ENCODE results near the gene OSBPL8.
"Not testable (repeated sequence)": the region's sequence is repeated elsewhere in the genome, so short reads cannot be mapped to it uniquely, and the experiment has no call there.

The OSBPL8 gene

DNA sequence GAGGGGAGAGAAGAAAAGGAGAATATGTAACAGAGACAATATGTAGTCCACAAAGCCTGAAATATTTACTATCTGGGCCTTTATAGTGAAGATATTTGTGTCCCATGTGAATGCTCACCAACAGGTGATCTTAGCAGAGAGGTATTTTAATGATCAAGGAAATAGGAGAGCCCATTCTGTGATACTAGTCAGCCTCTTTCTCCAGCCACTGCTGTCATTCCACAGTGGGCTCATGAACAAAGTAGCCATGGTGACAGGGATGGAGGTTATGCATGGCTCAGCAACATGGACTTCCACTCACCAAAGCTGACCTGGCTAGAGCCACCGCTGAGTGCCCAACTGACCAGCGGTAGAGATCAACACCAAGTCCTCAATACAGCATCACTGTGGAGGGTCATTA is 58.2 kb downstream of the OSBPL8 start:
- Histone ChIP-seq H3K36me3 (replicated peaks in 1 of 2; ENCODE audit: control insufficient read depth in 2 of 2, insufficient read depth in 2 of 2, low read length in 2 of 2) (peaks cover 0 to 6% of the 10 kb centered on the region in 2 donors), H2BK120ac (ENCODE audit: low read depth, low read length) (no peak overlapping the region)
- no CpG with 5 or more reads among the region's 2 CpGs for WGBS, 2 donors (ENCODE audit: extremely low coverage in 2 of 2, insufficient read length in 2 of 2, insufficient replicate concordance in 1 of 2)

DNA sequence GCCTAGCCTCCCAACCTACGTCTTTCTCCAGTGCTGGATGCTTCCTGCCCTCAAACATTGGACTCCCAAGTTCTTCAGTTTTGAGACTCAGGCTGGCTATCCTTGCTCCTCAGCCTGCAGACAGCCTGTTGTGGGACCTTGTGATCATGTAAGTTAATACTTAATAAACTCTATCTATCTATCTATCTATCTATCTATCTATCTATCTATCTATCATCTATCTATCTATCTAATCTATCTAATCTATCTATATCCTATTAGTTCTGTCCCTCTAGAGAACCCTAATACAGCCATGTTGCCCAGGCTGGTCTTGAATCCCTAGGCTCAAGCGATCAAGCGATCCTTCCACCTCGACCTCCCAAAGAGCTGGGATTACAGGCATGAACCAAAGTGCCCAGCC is 60.4 kb downstream of the OSBPL8 start:
- H2AK5ac ChIP-seq (ENCODE audit: low read depth, low read length); H3K14ac ChIP-seq (ENCODE audit: low read length); H3K4me3 ChIP-seq (ENCODE audit: low read length in 2 of 2); H3K9me3 ChIP-seq (replicated peaks in 1 of 2; ENCODE audit: control insufficient read depth in 2 of 2, insufficient read depth in 1 of 2, low read depth in 1 of 2, low read length in 2 of 2); H3K4ac ChIP-seq (ENCODE audit: low read length); H3K23ac ChIP-seq (ENCODE audit: low read depth, low read length, poor library complexity); H2BK12ac ChIP-seq (ENCODE audit: low read length); H2BK120ac ChIP-seq (ENCODE audit: low read depth, low read length); H3K79me1 ChIP-seq (ENCODE audit: low read depth, low read length); H4K91ac ChIP-seq (ENCODE audit: low read depth, low read length, poor library complexity); H2BK15ac ChIP-seq (ENCODE audit: low read length); H4K8ac ChIP-seq (ENCODE audit: low read depth, low read length); DNase-seq (ENCODE audit: low spot score); H3K36me3 ChIP-seq (replicated peaks in 1 of 2; ENCODE audit: control insufficient read depth in 2 of 2, insufficient read depth in 2 of 2, low read length in 2 of 2); H3K18ac ChIP-seq (ENCODE audit: low read length); H3K27ac ChIP-seq (replicated peaks; ENCODE audit: low read length); H2AFZ ChIP-seq (ENCODE audit: low read length); H3K9ac ChIP-seq (ENCODE audit: low read depth, low read length, poor library complexity); H3K4me1 ChIP-seq (ENCODE audit: control insufficient read depth in 2 of 2, insufficient read depth in 1 of 2, low read depth in 1 of 2, low read length in 2 of 2); H3K4me2 ChIP-seq (ENCODE audit: insufficient read depth, low read length, poor library complexity, severe bottlenecking); H2BK5ac ChIP-seq (ENCODE audit: low read length); H3K27me3 ChIP-seq (ENCODE audit: control insufficient read depth in 3 of 3, insufficient read depth in 3 of 3, low read depth in 1 of 3, low read length in 3 of 3): not testable (repeated sequence)
- no CpG with 5 or more reads among the region's 4 CpGs for WGBS, 2 donors (ENCODE audit: extremely low coverage in 2 of 2, insufficient read length in 2 of 2, insufficient replicate concordance in 1 of 2)

More for the DNA sequence above, 58.2 kb downstream of the OSBPL8 start:
- no peak for DNase-seq (ENCODE audit: low spot score)
- Histone ChIP-seq H3K4ac (ENCODE audit: low read length) (no peak overlapping the region), H2AK5ac (ENCODE audit: low read depth, low read length) (no peak overlapping the region), H2AFZ (ENCODE audit: low read length) (no peak overlapping the region), H3K27me3 (ENCODE audit: control insufficient read depth in 3 of 3, insufficient read depth in 3 of 3, low read depth in 1 of 3, low read length in 3 of 3) (no peaks in the 10 kb centered on the region), H2BK5ac (ENCODE audit: low read length) (no peak overlapping the region), H3K18ac (ENCODE audit: low read length) (no peak overlapping the region), H3K23ac (ENCODE audit: low read depth, low read length, poor library complexity) (no peak overlapping the region), H3K4me3 (ENCODE audit: low read length in 2 of 2) (no peak overlapping the region), H4K91ac (ENCODE audit: low read depth, low read length, poor library complexity) (no peak overlapping the region), H3K14ac (ENCODE audit: low read length) (no peak overlapping the region), H3K27ac (replicated peaks; ENCODE audit: low read length) (no peak overlapping the region), H3K4me2 (ENCODE audit: insufficient read depth, low read length, poor library complexity, severe bottlenecking) (no peak overlapping the region), H2BK15ac (ENCODE audit: low read length) (no peak overlapping the region), H2BK12ac (ENCODE audit: low read length) (no peak overlapping the region), H3K9ac (ENCODE audit: low read depth, low read length, poor library complexity) (no peak overlapping the region), H3K4me1 (ENCODE audit: control insufficient read depth in 2 of 2, insufficient read depth in 1 of 2, low read depth in 1 of 2, low read length in 2 of 2) (no peaks in the 10 kb centered on the region), H3K9me3 (replicated peaks in 1 of 2; ENCODE audit: control insufficient read depth in 2 of 2, insufficient read depth in 1 of 2, low read depth in 1 of 2, low read length in 2 of 2) (peaks cover 0 to 5% of the 10 kb centered on the region in 2 donors), H3K79me1 (ENCODE audit: low read depth, low read length) (no peaks in the 10 kb centered on the region), H4K8ac (ENCODE audit: low read depth, low read length) (no peak overlapping the region)

DNA sequence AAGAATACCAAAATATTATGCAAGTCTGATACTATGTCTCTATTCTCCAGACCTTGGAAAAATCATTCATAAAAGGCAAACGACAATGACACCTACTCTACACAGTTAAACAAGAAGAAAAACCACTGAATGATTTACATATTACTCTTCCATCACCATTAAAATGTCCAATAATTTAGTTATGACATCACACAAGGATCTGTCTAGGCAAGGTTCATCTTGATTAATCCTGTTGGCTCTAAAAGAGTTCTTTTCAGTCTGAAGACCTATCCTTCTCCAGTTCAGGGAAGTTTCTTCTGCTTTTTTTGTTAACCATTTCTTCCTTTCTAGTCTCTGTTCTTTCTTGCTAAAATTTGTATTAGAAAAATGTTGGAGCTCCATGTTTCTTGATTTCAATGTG is 64.0 kb downstream of the OSBPL8 start:
- H2AK5ac ChIP-seq (ENCODE audit: low read depth, low read length) = no peak overlapping the region
- no peaks in the 10 kb centered on the region for H3K4me1 ChIP-seq (ENCODE audit: control insufficient read depth in 2 of 2, insufficient read depth in 1 of 2, low read depth in 1 of 2, low read length in 2 of 2)
- no peak overlapping the region for H2BK12ac ChIP-seq (ENCODE audit: low read length)
- H4K8ac ChIP-seq (ENCODE audit: low read depth, low read length) = no peak overlapping the region
- H3K79me1 ChIP-seq (ENCODE audit: low read depth, low read length) = peaks cover 2% of the 10 kb centered on the region
- H3K9me3 ChIP-seq (replicated peaks in 1 of 2; ENCODE audit: control insufficient read depth in 2 of 2, insufficient read depth in 1 of 2, low read depth in 1 of 2, low read length in 2 of 2) = peaks cover 7 to 22% of the 10 kb centered on the region in 2 donors
- H3K18ac ChIP-seq (ENCODE audit: low read length) = no peak overlapping the region
- H2BK5ac ChIP-seq (ENCODE audit: low read length) = no peak overlapping the region
- H3K4me2 ChIP-seq (ENCODE audit: insufficient read depth, low read length, poor library complexity, severe bottlenecking) = no peak overlapping the region
- no peak overlapping the region for H2AFZ ChIP-seq (ENCODE audit: low read length)
- no peak overlapping the region for H2BK120ac ChIP-seq (ENCODE audit: low read depth, low read length)
- H2BK15ac ChIP-seq (ENCODE audit: low read length) = no peak overlapping the region
- H4K91ac ChIP-seq (ENCODE audit: low read depth, low read length, poor library complexity) = no peak overlapping the region
- DNase-seq (ENCODE audit: low spot score) = no peak
- H3K9ac ChIP-seq (ENCODE audit: low read depth, low read length, poor library complexity) = no peak overlapping the region
- peaks cover 3 to 5% of the 10 kb centered on the region in 2 donors for H3K36me3 ChIP-seq (replicated peaks in 1 of 2; ENCODE audit: control insufficient read depth in 2 of 2, insufficient read depth in 2 of 2, low read length in 2 of 2)
- H3K27ac ChIP-seq (replicated peaks; ENCODE audit: low read length) = no peak overlapping the region
- no peak overlapping the region for H3K4me3 ChIP-seq (ENCODE audit: low read length in 2 of 2)
- no CpG with 5 or more reads among the region's 1 CpG for WGBS, 2 donors (ENCODE audit: extremely low coverage in 2 of 2, insufficient read length in 2 of 2, insufficient replicate concordance in 1 of 2)
- no peaks in the 10 kb centered on the region for H3K27me3 ChIP-seq (ENCODE audit: control insufficient read depth in 3 of 3, insufficient read depth in 3 of 3, low read depth in 1 of 3, low read length in 3 of 3)
- no peak overlapping the region for H3K14ac ChIP-seq (ENCODE audit: low read length)
- no peak overlapping the region for H3K23ac ChIP-seq (ENCODE audit: low read depth, low read length, poor library complexity)
- no peak overlapping the region for H3K4ac ChIP-seq (ENCODE audit: low read length)

DNA sequence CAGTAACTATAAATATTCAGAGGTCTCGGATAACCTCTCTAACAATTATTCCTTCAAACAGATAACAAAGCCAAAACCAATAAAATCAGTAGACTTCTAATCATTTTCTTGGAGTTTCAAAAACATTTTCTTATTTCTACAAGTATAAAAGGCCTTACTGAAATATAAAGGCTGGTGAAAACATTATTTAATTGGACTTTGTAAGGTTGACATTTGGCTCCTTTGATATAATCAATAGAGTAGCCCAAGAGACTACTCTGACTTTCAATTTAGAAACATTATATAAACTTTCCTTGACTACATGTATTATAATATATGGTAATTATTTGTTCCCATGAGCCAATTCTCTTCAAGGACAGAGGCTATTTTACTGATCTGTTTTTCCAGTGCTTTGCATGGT is 68.3 kb downstream of the OSBPL8 start:
- Histone ChIP-seq H3K27me3 (ENCODE audit: control insufficient read depth in 3 of 3, insufficient read depth in 3 of 3, low read depth in 1 of 3, low read length in 3 of 3) (no peaks in the 10 kb centered on the region), H4K91ac (ENCODE audit: low read depth, low read length, poor library complexity) (no peak overlapping the region), H3K4me3 (ENCODE audit: low read length in 2 of 2) (no peak overlapping the region), H2BK5ac (ENCODE audit: low read length) (no peak overlapping the region), H3K4me2 (ENCODE audit: insufficient read depth, low read length, poor library complexity, severe bottlenecking) (no peak overlapping the region), H3K18ac (ENCODE audit: low read length) (no peak overlapping the region), H3K14ac (ENCODE audit: low read length) (no peak overlapping the region), H3K79me1 (ENCODE audit: low read depth, low read length) (peaks cover 2% of the 10 kb centered on the region), H3K23ac (ENCODE audit: low read depth, low read length, poor library complexity) (no peak overlapping the region), H2BK15ac (ENCODE audit: low read length) (no peak overlapping the region), H2AK5ac (ENCODE audit: low read depth, low read length) (no peak overlapping the region), H2BK120ac (ENCODE audit: low read depth, low read length) (no peak overlapping the region), H3K36me3 (replicated peaks in 1 of 2; ENCODE audit: control insufficient read depth in 2 of 2, insufficient read depth in 2 of 2, low read length in 2 of 2) (peaks cover 3 to 24% of the 10 kb centered on the region in 2 donors), H3K4ac (ENCODE audit: low read length) (no peak overlapping the region), H3K9me3 (replicated peaks in 1 of 2; ENCODE audit: control insufficient read depth in 2 of 2, insufficient read depth in 1 of 2, low read depth in 1 of 2, low read length in 2 of 2) (peaks cover 7 to 22% of the 10 kb centered on the region in 2 donors), H3K27ac (replicated peaks; ENCODE audit: low read length) (no peak overlapping the region), H2BK12ac (ENCODE audit: low read length) (no peak overlapping the region), H2AFZ (ENCODE audit: low read length) (no peak overlapping the region), H4K8ac (ENCODE audit: low read depth, low read length) (no peak overlapping the region), H3K9ac (ENCODE audit: low read depth, low read length, poor library complexity) (no peak overlapping the region), H3K4me1 (ENCODE audit: control insufficient read depth in 2 of 2, insufficient read depth in 1 of 2, low read depth in 1 of 2, low read length in 2 of 2) (no peaks in the 10 kb centered on the region)
- WGBS, 2 donors (ENCODE audit: extremely low coverage in 2 of 2, insufficient read length in 2 of 2, insufficient replicate concordance in 1 of 2) = no CpG with 5 or more reads among the region's 1 CpG
- no peak for DNase-seq (ENCODE audit: low spot score)
